Stimulated activated CD4-positive, alpha-beta T cell treated with anti-CD3 and anti-CD28 coated beads, Interleukin-15, amount 100 ng/mL, for 1 hour (primary cell): Measurements from ENCODE around the gene PTPRM.

Experiments
- DNase-seq, 2 donors: peaks; one replicate each; pipeline ENCODE4 v3.0.0-alpha.2; 2020; ENCODE audit warnings: low read depth in 1 of 2, low spot score in 1 of 2

PTPRM gene

DNA sequence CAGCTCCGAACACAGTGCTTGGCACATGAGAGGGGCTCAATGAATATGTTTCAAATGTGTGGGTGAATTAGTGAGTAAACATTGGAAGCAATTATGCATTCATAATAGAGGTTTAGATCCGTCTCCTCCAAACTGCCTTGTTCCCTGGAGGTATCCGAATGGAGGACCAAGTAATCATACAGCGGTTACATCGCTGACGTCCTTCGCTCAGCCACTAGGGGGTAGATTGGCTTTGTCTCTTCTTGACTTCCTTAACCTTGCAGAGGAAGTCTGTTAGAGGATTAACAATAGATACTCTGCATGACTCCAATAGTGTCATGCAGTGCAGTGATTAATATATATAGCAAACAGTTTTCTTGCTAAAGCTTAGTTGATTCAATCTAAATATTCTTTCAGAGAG, 517.0 kb downstream of the PTPRM start:
- DNase-seq = no peak

DNA sequence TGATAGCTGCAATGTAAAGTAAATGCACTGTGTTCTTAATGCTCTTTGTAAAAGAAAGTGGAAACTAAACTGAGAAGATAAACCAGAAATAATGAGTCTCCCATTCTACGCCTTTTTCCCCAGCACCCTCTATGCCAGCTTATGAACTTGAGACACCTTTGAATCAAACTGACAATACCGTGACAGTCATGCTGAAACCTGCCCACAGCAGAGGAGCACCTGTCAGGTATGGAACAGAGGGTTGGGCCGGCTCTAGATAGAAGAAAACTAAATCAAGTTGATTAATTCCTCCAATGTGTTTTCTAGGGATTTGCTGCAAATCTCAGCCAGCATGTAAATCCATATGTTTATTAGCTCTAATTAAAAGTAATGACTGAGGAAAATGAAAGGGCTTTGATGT, 521.5 kb downstream of the PTPRM start:
- DNase-seq = no peak

DNA sequence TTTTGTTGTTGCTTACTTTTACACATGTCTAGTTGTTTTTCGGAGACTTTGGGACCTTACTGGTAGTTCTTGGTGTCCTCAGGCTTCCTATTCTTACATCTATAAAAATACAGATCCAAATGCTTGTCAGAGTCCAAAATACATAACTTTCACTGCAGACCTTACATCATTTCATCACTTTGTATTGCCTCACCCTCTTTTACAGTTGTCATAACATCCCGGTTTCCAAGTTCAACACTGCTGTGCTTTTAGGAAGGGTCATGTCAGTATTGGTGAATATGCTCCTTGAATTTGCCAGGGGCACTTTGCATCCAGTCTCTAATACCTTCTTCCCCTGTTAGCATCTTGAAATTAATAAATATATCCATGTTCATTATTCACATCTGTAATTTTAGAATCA, 523.9 kb downstream of the PTPRM start:
- no peak for DNase-seq

DNA sequence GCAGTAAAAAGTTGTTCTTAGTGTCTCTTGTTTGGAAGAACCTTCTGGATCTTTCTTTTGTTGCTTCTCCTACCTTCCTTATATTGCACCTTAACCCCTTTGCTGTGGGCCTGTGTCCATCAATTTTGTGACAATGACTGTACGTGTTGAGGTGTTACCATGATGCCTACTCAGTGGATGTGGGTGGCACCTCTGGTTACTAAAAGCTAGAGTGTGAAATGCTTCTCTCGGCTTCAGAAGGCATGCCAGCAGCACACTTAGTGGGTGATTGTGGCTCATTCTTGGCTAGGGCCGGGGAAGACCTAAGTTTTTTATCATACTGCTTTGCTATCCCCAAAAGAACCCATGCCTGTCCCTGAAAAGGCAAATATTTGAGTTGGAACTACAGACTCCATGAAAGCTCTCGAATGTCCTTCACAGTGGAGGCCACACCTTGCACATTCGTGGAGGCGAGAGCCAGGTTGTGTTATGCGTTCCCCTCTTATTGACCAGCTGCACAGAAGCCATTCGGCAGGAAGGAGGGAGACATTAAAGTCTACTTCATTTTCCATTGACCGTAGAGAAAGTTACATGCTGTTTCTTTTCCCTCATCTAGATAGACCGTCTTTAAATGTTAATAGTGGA, 528.9 kb downstream of the PTPRM start:
- no peak for DNase-seq

DNA sequence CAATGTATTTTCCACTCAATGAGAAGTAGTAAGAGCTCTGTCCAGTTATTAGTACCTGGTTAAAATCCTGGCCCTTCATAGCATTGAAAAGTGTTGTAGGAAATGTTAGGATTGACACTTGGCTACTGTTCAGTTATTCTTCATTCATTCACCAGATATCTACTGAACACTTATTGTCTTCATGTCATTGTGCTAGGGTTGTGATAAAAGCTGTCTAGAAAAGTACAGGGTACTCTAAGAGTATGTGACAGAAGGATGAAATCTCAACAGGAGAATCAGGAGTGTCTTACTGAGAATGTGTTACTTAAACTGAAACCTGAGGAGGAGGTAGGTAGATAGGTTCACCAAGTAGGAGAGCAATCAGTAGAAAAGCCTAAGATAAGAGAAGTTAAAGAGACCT, 530.3 kb downstream of the PTPRM start:
- DNase-seq = no peak

DNA sequence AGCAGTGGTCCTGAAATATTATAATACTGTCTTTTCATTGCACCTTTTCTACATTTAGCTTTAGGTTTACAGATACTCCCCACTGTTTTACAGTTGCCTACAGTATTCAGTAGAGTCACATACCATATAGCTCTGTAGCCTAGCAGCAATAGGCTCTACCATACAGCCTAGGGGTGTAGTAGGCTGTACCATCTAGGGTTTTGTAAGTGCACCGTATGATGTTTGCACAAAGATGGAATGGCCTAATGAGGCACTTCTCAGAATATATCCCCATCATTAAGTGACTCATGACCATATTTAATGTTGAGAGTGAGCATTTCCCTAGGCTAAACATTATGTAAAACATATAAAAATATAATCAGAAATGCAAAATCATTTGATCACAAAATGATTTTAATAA, 530.8 kb downstream of the PTPRM start:
- no peak for DNase-seq

DNA sequence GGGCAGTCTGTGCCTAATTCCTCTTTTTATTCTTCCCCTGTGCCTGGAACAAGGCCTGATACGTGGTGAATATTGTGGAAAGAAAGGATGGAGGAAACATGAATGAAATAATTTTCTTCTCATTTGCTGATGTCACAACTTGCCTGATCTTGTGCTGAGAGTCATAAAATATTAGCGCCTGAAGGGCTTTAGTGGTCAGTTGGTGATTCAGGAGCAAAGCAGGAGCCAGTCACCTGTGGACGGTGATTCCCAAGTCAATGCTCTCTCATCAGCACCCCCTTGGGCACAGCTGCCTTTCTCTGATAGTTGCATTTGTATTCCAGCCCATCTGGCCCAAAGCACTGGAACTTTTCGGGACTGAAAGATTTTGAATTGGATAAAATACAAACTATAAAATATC, 539.5 kb downstream of the PTPRM start:
- no peak for DNase-seq

DNA sequence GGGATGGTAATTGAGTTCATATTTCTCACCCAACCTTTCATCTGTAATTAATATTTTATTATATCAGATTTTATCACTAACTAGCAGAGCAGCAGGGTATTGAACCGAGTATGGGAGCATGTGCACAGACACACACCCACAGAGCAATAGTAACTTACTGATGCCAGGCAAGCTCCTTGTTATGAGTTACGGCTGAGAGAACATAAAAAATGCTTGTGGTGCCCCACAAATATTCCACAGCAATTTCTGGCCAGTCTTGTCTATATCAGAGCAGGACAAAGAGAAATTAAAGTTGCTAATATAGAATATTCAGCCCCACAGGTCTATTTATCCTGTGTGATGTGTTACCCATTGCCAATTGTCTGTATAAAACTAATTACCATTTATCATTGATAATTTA, 540.3 kb downstream of the PTPRM start:
- DNase-seq = no peak

DNA sequence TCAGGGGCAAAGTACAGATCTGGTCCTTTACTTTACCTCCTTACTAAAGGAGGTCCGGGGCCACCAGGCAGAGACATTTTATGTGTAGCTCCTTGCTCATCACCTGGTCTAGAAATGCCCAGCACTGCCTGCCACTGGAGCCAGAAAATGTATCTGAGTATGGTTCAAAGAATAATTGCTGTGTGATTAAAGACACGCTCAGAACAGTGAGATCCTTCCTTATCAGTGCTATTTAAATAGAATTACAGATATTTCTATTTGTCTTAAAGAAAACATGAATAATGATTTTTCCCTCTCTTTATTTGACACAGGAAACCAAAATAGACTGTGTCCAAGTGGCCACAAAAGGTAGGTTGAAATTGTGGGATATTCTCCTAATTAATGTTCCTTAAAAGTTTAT, 547.4 kb downstream of the PTPRM start:
- no peak for DNase-seq

DNA sequence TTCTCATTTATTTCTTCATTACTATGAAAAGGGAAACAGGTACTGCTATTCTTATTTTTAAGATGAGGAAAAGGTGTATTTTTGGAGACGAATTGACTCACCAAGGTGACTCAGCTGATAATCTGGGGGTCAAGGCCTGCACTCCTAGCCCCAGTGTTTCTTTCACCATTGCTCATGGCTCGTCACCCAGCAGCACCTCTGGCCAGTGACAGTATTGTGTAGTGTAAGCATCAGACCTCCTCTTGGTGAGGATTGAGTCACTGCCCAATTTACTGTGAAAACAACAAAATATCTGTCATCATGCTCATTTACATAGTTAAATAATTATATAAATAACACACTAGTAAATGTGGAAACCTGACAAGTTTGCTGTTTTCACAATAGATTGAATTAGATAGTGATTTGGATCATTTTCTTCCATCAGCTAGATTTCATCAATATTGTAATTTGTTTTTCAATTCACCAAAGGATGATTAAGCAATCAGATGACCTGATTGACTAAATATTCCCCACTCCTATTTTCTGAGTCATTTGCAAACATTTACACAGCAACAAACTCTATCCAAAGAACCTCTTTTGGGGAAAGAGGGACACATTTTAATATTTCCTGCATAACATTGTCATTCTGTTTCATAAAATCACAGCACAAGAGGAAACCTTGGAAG, 549.4 kb downstream of the PTPRM start:
- no peak for DNase-seq

DNA sequence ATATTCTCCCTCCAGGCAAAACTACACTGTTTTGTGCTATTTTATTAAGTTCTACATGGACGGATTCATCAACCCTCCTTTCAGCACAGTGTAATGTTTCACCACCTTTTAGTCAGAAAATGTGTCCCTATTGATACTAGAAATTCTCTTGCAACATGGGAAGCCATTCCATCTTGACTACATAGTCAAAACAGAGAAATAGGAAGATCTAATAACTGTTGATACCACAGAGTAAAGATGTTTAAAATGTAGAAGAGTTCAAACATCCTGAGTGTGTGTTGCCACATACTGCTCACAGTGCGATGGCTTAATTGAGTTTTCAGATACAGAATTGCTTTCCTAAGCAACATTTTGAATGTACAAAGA, 549.9 kb downstream of the PTPRM start:
- no peak for DNase-seq

DNA sequence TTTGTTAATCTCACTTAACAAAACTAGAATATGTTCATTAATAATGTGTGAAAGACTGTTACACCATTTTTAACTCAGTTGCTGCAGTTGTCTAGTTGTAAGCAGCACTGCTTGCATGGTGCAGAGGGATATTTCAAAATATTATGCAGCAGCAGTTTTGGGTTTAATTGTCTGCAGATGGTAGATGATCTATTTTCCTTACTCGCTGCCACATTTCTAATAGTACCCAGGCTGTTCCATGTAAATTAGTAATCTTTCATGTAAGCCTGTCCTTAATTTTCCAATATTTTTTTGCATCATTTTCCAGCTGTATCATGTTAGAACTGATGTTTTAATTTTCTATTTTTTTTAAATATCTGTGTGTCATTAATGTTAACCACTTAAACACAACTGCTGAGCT, 554.0 kb downstream of the PTPRM start:
- no peak for DNase-seq

DNA sequence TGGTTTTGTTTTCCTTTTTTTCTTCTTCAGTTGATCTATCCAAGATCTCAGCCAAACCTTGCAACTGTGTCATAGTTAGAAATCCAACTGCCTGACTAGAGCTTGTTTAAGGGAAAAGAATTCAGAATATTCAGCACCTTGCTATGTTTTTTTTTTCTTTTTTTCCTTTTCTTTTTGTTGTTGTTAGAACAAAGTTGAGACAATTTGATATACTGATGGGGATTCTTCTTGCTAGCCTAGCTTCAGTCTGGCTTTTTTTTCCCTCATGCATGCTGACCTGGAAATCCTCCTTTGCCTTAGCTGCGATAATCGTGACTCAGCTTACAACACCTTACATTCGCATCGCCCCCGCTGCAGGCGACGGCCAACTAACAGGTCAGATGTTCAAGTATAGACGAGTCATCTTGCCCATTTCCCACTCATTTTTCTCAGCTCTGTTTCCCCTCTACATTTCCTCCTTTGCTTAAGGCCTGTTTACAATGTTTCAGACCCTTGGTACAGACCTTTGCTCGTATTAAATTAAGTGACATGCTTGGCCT, 554.9 kb downstream of the PTPRM start:
- no peak for DNase-seq

DNA sequence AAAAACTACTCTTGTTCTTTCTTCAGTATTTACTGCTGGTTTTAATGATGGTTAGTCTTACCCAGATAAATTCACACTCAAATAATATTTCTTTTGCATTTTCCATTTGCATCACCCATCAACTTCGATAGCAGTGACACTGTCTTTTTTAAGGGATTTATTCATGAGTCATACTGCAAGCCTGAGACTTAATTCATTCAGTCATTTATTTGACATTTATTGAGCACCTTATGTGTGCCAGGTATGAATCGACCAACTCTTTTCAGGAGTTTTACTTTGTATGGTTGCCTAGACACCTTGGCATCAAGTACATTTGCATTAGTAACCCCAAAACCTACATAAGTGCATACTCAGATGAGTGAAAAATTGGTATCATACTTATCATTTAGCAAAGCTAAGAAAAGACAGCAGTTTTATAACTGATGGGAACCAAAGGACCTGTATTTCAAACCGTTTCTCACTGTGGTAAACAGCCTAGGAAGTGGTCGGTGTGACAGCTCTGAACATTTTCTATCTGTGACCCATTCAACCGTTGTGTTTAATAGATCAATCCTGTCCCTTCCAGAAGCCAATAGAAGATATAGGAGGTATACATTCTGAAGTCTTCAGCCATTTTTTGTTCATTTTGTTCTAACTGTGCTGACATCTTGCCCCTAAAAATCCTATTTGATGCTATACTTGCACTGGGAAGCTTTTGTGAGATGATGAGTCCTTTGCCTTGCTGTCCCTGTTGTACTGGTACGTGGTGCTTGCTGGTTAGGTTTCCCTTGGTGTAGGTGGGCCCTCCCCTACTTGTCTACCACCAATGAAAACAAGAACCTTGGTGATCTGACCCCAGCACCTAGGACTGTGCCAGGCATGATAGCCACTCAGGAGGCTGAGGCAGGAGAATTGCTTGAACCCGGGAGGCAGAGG, 557.4 kb downstream of the PTPRM start:
- DNase-seq = no peak

DNA sequence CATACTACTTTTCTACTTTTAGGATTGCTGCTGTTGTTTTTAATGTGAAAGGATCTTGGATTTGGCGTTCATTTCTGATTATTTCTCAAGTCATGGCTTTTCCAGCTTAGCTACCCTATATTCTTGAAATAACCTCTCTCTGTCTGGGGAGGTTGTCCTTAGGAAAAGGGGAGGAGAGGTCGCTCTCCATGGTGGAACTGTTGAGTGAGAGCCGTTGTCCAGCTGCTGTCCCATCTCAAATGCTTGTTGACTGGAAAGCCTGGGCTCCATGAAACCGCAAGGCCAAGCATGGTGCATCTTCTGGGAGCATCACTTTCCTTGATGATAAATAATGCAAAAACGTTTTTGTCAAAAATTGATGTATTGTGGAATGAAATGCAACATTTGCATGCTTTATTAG, 563.0 kb downstream of the PTPRM start:
- DNase-seq = no peak

DNA sequence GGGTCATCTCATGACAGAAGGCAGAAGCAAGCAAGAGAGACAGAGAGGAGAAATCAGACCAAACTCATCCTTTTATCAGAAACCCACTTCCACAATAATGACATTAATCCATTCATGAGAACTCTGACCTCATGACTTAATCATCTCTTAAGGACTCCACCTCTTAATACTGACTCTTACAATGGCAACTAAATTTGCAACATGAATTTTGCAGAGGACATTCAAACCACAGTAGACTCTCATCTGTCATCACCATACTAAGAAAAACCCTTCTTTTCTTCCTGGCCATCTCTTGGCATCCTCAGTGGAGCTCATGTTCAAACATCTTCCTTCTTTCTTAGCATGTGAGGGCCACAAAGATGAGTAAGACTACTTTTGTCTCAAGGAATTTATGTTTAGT, 565.9 kb downstream of the PTPRM start:
- no peak for DNase-seq

DNA sequence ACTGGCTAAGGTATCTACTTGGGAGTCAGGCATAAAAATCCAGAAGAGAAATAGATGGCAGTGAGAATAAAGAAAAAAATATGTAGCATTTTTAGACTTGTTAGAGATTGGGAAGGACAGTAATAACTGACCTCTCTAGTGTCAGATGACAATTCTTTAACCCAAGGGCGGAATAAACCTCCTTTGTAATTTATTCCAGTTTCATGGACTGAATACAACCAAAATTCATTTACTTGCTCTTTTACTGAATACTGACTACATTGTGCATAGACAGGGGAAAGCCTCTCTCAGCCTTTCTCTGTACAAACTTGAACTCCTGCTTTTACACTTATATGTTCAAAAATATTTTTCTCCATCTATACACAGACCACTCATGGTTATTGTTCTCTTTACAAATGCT, 566.8 kb downstream of the PTPRM start:
- DNase-seq = no peak

DNA sequence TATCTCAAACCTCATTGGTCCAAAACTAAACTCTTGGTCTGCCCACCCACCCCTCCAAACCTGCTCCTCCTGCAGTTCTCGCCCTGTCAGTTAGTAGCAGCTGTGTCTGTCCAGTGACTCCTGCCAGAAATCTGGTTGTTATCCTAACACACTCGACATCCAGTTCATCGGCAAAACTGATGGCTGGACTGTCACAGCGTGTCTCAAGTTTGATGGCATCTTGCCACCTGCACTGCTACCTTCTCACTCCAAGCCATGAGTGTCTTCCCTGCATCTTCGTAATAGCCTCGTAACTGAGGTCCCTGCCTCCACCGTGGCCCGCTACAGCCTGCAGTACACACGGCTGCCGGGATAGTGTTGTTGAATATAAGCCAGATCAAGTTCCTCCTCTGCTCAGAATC, 572.0 kb downstream of the PTPRM start:
- DNase-seq = no peak

DNA sequence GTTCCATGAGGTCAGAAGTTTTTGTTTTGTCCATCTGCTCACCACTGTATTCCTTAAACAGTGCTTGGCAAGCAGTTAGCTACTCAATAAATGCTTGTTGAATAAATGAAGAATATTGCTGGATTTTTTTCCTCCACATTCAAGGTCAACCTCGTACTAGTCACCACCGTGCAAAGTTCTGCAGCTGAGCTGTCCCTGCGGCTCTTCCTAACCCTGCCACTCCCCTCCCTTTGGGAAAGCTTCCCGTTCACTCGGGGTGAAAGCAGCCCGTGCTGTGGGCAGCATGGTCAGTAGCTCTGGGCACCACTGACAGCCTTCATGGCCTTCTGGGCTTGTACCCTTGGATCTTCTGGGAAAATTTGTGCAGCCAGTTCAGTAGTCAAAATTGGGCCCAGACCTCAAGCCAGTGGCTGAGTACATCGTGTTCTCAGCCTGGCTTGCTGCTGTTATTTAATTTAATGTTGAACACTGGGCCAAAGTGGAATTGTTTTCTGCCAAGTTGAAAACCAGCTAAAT, 572.8 kb downstream of the PTPRM start:
- no peak for DNase-seq

DNA sequence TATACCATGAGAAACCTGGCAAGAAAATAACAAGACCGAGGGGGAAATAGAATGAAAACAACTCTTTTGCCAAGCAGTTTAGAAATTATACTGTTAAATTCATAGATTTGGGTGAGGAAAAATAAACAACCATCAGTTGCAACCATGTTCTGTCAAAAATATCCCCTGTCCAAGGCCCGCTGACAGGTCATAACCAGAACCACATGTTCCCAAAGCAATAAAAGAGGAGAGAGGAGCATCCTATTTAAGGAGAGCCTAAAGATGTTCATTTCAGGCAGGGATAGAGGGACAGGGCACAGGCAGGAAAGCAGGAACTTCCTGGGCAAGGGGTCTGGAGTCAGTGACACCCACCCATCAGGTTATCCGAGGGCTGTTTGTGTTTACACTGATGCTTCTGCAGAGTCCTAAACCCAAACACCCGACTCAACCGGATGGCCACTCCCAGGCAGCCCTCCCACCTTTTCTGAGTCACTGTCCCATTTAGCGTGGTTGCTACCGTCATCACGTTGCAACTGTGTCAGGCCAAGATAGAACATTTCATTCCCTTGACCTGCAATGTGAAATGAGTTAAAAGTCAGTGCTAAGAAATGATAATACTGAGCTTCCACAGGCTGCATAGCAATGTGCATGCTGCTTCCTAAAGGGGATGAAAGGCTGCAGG, 573.9 kb downstream of the PTPRM start:
- no peak for DNase-seq

DNA sequence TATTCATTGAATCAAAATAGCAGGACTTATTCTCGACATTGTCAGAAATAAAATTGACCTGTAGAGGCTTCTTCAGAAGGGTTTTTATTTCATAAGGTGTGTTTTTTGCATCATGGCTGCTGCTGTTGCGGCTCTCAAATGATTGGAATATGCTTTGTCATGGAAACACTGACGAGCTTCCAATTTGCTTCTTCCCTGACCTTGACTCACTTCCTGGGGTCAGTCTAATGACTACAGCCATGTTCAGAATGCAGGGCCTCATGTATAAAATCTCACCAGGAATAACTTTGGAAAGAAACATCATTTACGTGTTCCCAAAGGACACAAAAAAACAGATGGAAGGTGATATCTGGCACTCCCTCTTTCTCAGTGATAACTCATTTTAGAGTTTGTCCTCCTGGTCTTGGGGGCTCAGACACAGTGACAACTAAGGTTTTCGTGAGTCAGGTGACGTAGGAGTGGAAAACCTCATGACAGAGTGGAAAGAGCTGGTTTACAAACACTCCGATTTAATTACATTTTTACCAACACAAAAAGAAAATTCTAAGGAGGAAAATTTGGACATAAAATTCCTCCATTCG, 575.1 kb downstream of the PTPRM start:
- DNase-seq = no peak
